ENCODE measurements around the gene CFLAR.

GRCh38 chr2:201136889-201137321 lies 20.9 kb downstream of the CFLAR start:
- TF ChIP-seq CTCF (IDR thresholded peaks at IDR 0.05) (no peak), POLR2A (IDR thresholded peaks at IDR 0.05) (no peak)

Data from Peyer's patch (tissue), 4 donors.